Epithelial cell of prostate (primary cell): ENCODE measurements around the gene ACACA.
A peak's percentile ranks its signal among the peaks of the same experiment; 100 is the strongest.

Source experiments
- DNase-seq: peaks from one replicate; pipeline ENCODE4 v3.0.0-alpha.2; 2011; ENCODE audit warnings: low read depth, low spot score
- H3K27ac ChIP-seq: fragments of 450-650 bp; 2 replicates; pipeline ENCODE4 v1.5.1; 2017; ENCODE audit warnings: mild to moderate bottlenecking

ACACA gene

DNA sequence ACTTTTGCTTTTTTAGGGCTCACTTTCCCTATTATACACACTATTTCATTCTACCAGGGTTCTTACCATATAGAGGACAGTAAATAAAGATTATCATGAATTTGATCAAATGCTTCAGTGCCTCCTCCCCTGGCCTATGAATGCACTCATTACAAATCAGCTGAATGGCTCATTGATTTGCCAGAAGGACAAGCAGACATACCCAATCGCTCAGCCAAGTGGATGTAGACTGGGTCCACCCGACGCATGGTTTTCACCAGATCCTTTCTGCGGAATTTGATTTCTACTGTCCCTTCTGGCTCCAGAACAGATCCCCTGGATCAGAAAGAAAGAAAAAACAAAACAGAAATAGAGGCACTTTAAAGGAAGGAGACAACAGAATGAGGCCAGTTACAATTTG lies 295.3 kb downstream of the ACACA start:
- no peak overlapping the region for H3K27ac ChIP-seq
- DNase-seq, result no peak

DNA sequence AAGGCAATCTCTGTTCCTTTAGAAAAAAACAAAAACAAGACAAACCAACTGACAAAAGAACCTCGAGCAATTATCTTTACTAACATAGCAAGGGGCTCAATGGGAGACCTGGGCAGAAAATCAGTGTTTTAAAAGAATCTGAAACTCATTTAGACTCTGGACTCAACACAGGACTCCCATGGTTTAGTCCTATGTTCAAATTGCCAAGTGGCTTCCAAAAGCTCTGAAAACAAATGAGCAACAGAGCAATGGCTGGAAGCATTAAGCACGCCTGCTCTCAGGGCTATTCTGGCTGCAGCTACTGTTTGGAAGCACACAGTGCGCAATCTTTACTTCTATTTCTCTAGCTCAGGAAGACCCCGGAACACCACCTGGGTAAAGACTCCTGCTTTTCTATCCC lies 295.9 kb downstream of the ACACA start:
- H3K27ac ChIP-seq, result no peak overlapping the region
- no peak for DNase-seq

DNA sequence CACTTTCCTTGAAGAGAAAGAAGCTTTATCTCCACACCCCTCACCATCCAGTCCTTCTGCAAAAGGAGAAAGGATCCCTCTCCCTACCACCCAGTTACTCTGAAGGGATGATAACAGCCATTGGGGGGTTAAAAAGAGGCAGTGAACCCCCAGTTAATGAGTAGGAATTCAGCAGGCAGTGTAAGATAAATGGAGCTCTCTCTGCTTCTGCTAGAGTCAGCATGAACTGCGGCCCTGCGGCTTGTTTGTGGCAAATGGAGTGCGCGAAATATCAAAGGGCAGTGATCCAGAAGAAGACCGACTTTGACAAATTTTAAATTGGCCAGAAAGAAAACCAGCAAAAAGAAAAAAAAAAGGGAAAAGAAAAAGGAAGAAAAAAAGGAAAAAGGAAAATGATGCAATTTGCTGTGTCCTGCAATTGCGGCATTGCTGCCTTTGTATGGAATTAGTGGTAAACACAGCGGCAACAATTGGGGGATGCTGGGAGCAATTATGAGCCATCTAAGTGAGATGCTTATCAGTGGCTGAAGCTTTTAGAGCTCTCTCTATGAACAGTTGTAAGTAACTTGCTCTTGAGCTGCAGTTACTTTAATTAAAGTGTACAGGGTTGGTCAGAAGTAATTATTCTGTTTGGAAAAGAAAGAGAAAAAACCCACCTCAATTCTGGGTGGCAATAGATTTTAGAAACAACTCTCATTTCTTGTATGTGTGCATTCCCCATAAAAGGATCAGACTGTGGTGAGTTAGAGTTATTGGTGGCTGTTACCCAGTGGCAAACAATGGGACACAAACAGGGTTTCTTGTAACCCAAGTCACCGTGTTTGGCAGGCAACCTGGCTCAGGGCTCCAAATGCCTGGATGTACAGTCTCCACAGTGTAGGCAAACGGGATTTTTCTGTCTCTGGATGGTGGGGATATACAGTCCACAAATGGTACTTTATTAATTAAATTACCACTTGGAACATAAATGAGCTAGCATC lies 296.6 kb downstream of the ACACA start:
- H3K27ac ChIP-seq, result no peak overlapping the region
- DNase-seq, result no peak

DNA sequence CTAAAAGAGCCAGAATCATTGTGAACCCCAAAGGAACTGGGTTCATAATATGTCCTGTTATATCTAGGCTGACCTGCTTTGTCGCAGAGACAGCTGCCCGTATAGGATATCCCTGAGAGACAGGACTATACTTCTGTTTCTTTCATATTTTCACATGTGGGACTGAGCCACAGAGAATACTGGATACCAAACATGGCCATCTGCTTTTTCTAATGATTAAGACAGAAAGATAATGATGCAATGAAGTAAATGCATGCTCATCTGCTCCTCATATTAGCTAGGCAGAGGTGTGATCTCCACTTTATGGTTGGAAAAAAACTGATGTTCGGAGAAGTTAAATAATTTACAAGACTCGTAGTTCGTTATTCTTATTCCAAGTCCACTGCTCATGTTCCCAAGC lies 297.5 kb downstream of the ACACA start:
- DNase-seq, result no peak
- H3K27ac ChIP-seq, result no peak overlapping the region

DNA sequence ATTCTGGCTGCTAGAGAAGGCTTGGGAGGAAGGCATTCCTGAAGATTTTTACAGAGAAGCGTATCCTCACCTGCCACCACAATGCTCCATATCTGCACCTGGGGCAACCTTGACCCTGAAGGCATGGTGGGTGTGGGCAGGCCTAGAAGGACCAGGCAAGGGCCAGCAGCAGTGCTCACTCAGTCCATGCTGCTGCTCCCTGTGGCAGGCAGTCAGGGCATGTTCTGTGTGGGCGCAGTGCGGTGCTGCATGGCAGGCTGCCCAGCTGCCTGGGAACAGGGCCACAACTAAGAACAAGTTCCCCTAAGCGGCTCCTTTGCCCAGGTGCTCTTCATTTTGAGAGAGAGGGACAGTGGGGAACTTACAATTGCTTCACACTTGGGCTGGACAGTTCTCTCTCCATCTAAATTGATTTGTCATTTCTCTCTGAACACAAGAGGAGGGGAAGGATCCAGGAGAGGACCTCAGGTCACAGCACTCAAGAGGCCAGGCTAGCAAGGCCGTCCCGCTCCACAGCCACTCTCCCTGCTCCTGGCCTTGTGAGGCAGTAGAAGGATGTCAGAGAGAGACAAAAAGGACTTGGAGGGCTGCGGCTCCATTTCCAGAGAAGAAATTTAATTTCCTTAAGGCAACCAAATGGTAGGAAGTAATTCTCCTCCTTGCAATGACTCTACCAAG lies 299.1 kb downstream of the ACACA start:
- peak; percentile 33 for DNase-seq
- peak overlapping the region; percentile 8 for H3K27ac ChIP-seq

DNA sequence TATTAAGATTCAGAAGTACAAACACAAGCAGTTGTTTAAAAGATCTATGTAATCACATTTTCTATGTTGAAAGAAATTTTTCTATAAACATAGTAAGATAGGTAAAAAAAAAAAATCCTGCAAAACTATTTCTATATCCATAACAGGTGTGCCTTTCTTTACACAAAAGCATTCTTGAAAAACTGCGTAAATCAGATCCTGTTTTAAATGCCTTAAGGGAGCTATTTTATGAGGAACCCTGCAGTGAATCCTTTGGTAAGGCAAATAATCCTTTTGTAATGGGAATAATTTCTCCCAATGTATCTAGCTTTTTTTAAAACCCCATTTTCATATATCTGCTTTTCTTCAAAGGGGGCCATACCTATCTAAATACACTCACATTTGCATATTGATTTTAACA lies 300.6 kb downstream of the ACACA start:
- no peak overlapping the region for H3K27ac ChIP-seq
- no peak for DNase-seq

DNA sequence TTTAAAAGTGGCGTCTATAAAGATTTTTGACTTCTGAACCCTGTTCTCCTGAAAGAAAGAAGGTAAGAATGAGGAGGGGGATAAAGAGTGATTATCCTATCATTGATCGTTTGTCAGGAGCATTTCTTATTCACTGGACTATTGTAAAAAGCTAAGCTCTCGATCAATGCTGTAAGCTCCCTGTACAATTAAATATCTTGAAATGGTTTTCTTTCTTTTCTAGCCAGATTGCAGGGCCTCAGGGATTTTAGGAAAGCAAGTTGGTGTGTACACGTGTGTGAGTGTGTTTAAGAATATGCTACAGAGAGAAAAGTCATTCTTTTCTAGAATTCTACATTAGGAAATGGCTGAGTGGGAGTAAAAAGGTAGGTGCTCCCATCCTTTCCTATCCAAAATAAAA lies 303.4 kb downstream of the ACACA start:
- DNase-seq, result no peak
- no peak overlapping the region for H3K27ac ChIP-seq

DNA sequence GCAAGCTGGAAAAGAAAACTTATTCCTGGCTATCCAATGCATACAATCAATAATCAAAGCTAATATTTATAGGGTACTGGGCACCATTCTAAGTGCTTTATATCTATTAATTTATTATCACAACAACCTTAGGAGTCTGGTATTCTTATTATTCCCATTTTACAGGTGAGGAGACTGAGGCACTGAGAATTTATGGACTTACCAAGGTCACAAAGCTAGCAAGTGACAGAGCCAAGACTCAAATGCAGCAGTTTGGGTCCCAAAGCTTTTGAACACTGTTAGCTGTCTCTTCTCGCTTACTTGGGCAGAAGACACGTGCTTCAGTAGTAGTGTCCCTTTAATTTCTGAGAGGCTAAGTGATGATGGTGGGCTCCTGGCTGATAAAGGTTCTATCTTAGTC lies 305.3 kb downstream of the ACACA start:
- H3K27ac ChIP-seq, result no peak overlapping the region
- DNase-seq, result no peak

DNA sequence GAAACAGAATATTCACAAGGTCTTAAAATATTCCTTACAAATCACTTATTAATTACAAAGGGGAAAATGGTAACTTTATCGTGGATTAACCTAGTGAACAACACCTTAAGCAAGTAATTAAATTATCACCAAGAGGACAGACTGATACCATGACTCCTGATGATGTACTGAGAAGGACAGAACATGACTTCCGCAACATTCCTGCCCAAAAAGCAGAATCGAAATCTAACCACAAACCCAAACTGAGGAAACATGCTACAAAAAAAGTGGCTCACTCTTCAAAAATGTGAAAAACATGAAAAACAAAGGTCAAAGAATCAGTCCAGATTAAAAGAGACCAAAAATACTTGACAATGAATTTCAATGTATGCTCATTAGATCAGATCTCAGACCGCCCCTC lies 306.4 kb downstream of the ACACA start:
- no peak overlapping the region for H3K27ac ChIP-seq
- no peak for DNase-seq

DNA sequence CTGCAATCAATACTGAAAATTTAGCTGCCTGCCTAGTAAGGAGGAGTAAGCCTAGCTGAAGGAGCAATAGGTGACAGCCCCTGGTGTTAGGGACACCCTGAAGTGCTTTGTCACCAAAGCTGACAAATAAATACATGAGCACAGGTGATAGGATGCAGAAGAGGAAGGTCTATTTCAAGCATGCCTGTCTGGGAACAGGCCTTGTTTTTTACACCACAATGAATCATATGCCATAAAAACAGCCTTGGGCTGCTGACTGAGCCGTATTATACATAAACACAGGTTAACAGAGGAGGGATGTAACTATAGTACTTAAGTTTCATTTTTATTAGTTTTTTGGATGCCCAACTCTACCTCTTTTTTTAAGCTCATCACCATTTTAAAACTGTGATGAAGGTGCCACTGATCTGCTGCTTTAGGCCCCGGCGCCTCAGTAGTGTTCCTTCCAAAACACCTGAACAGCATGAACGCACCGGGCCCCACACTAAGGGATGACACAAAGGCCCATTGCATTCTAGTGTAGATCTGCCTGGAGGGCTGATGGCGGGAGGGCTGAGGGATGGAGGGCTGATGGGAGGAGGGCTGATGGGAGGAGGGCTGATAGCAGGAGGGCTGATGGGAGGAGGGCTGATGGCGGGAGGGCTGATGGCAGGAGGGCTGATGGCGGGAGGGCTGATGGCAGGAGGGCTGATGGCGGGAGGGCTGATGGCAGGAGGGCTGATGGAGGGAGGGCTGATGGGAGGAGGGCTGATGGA lies 307.5 kb downstream of the ACACA start:
- peak; percentile 51 for DNase-seq
- H3K27ac ChIP-seq, result no peak overlapping the region

DNA sequence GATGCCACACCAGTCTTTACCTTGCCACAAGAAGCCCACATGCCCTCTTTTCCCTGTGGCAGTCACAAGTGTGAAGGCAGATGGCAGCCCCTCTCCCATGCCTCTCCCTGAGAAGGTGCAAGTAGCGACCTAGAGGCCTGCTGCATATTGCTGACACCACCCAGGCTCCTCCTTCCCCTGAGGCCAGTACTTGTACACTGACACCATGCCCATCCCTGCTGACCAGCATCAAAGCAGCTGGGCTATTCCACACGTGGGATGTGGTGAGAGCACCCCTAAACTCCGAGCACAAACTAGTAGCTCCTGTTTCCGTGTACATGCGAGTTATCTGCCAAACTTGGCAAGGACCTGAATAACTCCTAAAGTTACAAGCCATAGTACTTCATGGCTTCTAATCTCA lies 308.5 kb downstream of the ACACA start:
- H3K27ac ChIP-seq, result no peak overlapping the region
- no peak for DNase-seq

DNA sequence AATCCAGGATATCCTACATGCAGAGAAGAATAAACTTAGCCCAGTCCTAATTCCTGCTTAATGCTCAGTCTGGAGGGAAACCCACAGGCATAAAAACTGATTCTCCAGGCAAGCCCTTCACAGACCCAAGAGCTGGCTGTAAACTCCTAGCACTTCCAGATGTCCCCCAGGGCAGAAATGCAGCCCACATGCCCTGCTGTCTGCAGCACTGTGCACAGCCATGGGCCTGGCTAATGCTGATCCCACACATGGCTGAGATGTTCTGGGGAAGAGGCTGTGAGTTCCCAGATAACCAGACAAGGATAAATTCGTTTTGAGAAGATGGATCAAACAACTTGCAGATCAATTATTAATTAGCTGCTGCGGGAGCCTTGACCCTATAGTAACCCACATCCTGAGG lies 309.5 kb downstream of the ACACA start:
- no peak overlapping the region for H3K27ac ChIP-seq
- DNase-seq, result no peak

DNA sequence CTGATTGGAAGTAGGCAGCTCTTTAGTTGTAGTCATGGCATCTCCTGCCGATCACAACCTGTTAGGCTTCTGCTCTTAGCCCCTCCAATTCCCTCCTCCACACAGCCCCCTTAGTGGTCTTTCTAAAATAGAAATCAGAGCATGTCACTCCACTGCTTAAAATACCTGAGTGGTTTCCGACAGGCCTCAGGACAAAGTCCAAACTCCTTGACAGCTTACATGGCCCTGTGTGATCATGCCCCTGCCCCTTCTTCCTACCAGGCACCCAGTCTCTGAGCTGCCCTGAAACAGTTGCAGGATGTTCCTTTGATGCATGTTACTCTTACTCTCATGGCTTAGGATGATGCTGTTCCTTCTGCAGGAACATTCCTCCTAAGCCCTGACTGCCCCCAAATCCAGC lies 310.6 kb downstream of the ACACA start:
- no peak for DNase-seq
- H3K27ac ChIP-seq, result no peak overlapping the region

DNA sequence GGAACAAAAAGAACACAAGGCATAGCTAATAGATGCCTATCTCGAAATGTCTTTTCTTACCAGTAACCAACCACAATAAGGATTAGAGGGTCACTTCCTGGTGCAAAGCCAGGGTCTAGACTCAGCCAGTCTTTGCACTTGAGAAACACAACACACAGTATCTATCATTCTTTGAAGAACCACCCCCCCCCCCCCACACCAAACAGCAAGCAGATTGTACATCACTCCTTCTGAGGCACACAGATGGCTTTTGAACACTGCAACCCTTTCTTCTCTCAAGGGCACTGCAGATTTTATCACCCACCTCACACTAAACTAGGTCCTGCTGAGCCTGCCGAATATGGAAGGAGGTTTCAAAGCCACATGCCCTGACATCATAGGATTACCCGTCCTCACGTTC lies 312.2 kb downstream of the ACACA start:
- no peak overlapping the region for H3K27ac ChIP-seq

DNA sequence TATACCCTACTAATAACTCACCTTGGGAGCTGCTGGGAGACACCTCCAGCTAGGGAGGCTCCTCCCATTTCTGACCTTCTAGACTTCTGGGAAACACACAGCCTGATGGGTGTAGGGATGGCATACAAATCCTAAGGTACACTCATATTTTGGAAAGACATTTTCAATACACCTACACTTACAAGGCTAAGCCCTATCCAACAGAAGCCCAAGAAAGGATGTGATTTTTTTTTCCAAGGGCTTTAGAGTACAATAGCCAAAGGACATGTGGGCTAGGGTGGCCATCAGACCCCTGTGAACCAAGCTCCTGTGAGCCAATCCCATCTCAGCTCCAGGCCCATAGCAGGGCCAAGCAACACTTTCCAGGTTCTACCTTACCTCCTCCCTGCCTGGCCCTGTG lies 313.9 kb downstream of the ACACA start:
- H3K27ac ChIP-seq, result peak overlapping the region; percentile 25
- no peak for DNase-seq

More for the DNA sequence above, 312.2 kb downstream of the ACACA start:
- DNase-seq, result no peak

DNA sequence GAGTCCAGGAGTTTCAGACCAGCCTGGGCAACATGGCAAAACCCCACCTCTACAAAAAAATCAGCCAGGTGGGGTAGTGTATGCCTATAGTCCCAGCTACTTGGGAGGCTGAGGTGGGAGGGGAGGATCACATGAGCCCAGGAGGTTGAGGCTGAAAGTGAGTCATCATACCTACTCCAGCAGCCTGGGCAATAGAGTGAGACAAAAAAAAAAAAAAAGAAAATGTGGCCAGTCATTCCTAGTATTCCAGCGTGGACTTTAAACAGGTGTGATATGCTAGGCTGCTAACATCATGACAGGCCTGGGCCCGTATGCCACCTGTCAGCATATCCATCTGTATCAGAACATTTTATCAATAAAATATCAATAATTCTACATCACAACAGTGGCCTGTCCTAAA lies 314.6 kb downstream of the ACACA start:
- peak overlapping the region; percentile 25 for H3K27ac ChIP-seq
- DNase-seq, result peak; percentile 36

DNA sequence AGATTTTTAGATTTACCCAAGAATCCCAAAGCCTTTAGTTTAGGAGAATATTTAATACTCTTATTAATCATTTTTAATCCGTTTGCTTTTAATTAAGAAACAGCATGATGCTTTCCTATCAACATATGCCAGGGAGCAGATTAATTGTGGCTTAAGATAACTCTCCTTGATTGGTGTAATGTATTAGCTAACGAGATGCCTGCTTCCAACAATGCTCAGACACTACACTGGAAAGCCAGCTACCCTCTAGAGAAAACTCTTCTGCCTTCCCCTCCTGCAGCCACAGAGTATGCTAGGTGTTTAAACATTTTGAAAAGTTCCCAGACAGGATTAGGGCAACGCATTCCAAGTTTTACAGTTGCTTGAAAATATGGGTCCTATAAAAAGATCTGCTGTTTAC lies 315.7 kb downstream of the ACACA start:
- H3K27ac ChIP-seq, result no peak overlapping the region
- no peak for DNase-seq

DNA sequence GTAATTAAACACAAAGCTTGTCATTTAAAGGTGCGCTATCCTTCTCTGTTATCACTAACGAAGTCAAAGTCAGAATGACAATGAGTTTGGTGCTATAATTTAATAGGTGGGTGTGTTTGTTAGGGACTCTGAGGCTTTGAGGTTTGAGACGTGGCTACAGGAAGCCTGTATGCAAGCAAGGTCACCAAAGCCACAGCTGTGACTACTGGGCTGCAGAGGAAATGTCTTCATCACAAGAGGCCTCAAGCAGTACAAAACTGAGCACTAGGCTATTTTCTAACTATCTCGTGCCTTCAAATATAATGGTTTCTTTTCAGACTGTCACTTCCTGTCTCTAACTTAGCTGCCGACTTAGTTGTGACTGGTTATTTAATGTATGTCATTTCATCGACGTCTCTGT lies 316.7 kb downstream of the ACACA start:
- H3K27ac ChIP-seq, result no peak overlapping the region
- no peak for DNase-seq

DNA sequence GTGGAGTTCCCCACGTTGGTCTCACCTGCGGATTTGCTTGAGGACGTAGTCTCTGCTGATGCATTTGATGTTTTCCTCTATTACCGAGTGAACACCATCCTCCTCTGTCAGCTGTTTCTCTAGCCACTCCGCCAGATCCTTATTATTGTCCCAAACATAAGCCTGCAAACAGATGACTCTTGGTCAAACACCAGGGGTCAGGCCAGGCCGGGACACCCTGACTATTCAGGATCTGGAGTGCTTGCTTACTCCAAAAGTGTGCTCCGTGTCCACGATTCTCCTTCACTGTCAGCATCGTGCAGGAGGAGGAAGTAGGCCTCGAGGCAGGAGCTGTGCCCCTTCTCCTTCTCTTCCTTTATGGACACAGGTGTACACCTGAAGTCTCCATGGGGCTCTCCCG lies 317.7 kb downstream of the ACACA start:
- DNase-seq, result no peak
- H3K27ac ChIP-seq, result no peak overlapping the region

DNA sequence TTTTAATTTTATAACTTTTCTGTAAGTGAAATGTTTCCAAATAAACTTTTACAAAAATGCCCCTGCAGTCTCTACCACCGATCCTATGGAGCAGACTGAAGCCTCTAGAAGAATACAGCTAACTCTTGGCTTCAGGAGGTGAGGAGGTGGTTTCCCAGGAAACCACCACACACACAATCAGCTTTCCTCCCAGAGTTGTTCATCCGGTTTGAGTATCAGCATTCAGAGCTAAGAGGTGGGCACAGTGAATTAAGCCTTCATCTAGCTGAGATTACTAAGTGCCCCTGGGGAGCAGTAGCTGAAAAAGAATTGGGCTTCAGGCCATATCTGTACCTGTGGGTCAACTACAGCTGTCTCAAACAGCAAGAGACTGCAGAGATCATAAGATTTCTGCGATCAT lies 318.2 kb downstream of the ACACA start:
- H3K27ac ChIP-seq, result no peak overlapping the region
- no peak for DNase-seq

DNA sequence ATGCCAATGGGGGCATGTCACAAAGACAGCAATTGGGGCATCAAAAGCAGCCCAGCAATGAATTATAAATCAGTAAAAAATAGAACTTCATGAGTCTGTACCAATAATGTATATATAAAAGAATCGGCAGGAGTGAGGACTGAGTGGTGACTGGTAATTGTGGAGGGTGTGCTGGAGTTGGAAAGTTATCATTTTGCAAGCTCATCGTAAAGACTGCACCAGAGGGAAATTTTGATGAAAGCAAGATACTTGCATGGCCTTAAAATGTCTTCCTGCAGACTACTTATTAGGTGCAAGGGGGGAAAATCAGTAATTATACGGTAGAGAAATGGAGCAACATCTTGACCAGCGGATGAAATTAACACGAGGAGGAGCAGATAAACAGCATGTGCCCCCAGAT lies 319.0 kb downstream of the ACACA start:
- no peak for DNase-seq
- H3K27ac ChIP-seq, result no peak overlapping the region
